GM23248 (cell line): Measurements from ENCODE around the gene PSMG2.

Source experiments
- EZH2 ChIP-seq: fragments of 200-600 bp; sonication (generic); IDR thresholded peaks from 2 replicates; pipeline ENCODE4 v1.6.1; 2018; ENCODE audit warnings: antibody characterized with exemption, mild to moderate bottlenecking; ENCODE audit not compliant: insufficient read depth, poor library complexity, severe bottlenecking
- EZH2phosphoT487 ChIP-seq: fragments of 200-600 bp; sonication (generic); IDR thresholded peaks from 2 replicates; pipeline ENCODE4 v1.6.1; 2018; ENCODE audit warnings: antibody characterized with exemption, moderate library complexity, mild to moderate bottlenecking, low read depth; ENCODE audit not compliant: insufficient read depth

DNA sequence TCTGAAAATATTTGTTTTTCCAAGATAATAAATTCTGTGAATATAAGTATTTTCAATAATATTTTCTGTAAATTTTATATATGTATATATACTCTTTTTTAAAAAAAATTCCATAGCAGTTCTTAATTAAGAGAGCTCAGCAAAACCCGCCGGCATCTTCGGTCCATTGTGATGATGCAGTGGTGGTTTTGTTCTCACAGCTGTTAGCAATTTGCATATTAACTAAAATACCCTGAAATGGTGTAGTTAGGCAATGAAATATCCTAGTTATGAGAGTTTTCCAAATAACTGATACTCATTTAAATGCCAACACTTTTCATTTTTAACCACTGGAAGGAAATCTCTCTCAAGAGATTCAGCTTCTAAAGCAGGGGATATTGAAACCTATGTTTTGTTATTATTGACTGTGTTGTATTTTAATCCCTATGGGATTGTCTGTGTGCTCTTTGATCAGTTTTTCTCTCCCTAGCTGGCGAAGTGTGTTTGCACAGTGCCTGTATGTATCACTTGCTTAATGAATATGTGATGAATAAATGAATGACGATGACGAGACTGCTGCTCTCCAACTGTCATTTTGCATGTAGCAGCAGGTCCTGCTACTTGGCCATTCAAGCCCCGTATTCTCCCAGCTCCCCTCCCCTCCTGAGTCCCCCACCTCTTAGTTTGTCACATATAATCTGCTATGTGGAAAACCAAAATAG lies 42.4 kb downstream of the PSMG2 start:
- TF ChIP-seq EZH2 (no peak), EZH2phosphoT487 (peak; percentile 83; the same call in 1 of the 2 replicates)
